Stimulated activated CD8-positive, alpha-beta memory T cell treated with anti-CD3 and anti-CD28 coated beads, Interleukin-12 subunit alpha, Interleukin-12 subunit beta, amount 100 ng/mL, for 1 hour (primary cell): ENCODE results near the gene GALNT17.

Experiments
- DNase-seq: peaks from one replicate; pipeline ENCODE4 v3.0.0-alpha.2; 2020; ENCODE audit warnings: low read depth

Gene GALNT17

DNA sequence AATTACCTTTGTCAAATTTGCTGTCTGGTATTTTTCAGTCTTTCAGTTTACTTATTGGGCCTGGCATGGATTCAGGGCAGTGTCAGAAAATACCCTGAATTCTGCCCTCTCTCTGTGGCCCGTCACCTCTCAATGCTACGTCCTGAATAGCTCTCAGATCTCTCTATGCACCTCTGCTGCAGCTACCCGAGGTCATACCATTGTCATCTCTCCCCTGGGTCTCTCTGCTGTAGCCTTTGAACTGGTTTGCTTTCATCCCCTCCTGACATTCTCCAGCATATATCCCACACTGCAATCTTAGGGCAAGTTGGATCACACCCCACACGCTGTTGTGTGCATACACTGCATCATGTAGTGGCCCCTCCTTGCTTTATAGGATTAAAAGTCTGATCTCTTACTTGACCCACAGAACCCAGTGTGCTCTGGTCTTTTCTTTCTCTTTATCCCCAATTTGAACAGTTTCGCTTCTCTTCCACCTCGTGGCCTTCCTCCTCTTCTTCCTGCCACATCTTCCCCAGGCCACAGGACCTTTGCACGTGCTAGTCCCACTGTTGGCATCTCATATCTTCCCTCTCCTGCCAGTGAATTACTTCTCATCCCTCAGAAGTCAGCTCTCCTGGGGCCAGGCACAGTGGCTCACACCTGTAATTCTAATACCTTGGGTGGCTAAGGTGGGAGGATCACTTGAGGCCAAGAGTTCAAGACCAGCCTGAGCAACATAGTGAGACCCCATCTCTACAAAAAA, 372.9 kb downstream of the GALNT17 start:
- no peak for DNase-seq

DNA sequence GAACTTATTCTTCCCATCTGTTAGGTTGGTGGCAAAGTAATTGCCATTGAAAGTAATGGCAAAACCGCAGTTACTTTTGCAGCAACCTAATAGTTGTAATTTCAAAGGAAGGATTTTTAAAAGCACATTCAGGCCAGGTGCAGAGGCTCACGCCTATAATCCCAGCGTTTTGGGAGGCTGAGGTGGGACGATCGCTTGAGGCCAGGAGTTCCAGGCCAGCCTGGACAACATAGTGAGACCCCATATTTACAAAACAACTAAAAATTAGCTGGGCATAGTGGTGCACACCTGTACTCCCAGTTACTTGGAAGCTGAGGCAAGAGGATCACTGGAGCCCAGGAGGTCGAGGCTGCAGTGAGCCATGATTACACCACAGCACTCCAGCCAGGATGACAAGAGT, 374.9 kb downstream of the GALNT17 start:
- no peak for DNase-seq

DNA sequence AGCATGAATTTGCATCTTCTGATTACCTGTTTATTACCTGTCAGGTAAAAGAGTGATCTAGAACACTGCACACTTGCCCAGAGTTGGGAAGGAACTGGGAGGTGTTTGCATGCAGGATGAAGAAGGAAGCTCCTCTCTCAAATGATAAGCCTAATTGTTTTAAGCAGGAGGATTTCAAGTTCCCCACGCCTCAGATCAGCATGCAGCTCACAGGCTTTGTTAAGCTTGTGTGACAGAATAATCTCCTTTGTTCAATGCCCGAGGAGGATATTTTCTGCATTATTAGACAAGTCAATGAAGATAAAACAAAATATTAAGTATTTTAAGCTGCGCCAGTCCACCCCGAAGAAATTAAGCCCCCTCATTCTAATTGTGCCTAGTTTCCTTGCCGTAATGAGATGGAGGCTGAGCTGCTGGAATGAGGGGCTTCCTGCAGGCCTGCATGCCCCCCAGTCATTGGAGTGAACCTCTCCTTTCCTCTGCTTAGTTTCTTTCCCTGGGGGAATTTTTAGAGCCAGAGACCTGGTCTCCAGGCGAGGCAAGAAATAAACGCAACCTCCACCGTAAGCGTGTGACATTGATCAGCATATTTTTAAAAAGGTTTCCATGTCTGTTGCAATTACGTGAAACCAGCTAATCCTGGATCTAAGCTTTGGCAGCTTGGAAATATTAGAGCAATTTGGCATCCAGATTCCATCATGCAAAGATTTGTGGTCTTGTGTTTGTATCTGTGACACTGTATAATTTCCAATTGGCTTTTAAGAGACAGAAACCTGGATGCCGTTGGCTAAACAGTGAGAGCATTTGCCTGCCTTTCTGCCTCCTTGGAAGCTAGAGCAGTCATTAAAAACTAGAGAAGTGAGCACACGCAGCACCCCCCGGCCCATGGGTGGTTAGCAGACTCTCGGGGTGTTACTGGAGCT, 376.0 kb downstream of the GALNT17 start:
- no peak for DNase-seq

DNA sequence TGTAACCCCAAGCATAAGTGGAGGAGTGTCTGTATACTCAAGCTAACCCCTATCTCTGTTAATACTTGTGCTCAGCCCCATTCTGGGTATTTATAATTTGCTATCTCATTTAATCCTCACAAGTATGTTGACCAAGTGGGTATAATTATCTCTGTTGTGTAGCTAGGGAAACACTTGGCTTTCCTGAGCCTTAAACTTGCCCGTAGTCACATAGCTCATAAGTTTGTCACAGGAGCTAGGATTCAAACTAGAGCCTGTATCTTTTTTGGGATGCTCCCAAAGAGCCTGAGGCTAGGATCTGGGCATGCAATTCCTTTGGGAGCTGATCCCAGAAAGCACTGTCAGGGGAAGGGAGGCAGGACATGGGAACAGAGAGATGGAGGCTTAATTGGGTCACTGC, 377.4 kb downstream of the GALNT17 start:
- no peak for DNase-seq

DNA sequence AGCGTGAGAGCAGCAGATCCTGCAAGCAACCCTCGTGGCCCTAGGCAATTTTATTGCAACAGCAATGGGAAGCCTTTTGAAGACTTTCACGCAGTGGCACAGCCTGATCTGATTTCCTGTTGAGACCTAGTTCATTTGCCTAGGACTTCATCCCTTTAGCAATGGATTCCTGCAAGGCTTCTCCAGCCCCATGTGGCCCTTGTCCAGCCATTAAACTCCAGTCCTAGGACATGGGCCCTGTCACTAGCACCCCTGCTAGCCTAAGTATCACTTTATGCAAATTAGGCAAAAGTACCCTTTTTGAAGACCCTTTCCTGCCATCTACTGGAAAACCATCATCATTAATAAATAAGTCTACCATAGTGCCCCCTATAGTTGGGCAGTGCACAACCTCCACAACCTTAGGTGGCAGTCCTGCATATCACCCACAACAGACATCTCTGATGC, 379.4 kb downstream of the GALNT17 start:
- DNase-seq = no peak

DNA sequence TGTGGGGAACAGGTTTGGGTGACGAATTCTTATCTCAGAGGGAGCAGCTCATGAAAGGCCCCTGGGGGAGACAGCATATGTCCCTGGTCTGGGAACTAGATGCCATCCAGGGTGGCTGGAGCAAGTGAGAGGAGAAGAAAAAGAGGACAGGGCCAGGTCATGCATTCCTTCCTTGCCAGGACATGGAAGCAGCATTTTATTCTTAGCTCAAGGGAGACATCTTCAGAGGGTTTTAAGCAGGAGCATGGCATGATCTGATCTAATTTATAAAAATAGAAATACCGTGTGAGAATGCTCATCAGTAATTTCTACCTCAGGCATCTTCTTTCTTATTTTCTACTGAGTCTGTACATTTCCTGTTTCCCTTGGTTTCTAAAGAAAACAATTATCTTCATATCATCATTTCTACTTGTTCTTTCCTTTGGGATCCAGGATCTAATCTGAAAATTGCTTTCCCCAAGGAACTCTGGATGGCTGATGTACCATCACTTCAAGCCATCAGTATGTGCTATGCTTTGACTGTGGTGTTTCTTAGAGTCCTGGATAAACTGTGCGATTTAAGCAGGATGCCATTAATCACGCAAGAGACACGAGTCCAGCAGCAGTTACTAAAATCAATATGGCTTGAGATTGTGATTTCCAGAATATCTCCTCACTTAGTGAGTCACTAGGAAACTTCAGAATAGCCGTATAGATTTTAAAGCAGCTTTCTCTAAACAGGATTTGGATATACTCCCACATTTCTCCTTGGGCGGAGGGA, 386.2 kb downstream of the GALNT17 start:
- no peak for DNase-seq

DNA sequence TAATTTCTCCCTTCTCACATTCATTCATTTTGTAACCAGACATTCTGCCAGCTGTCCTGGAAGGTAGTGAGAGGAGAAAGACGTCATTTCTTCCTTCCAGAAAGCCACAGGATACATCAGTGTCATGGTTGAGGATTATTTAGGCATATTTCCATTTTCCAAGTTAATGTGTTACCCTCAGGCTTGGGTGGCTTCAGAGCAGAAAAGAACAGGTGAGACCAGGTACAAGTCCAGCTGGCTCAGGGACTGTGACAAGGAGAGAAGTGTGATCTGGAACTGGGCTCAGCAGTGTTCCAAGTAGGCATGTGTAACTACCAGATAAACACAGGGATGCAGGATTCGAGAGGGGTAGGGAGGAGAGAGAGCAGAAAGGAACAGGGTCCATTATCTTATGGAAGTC, 386.9 kb downstream of the GALNT17 start:
- no peak for DNase-seq

DNA sequence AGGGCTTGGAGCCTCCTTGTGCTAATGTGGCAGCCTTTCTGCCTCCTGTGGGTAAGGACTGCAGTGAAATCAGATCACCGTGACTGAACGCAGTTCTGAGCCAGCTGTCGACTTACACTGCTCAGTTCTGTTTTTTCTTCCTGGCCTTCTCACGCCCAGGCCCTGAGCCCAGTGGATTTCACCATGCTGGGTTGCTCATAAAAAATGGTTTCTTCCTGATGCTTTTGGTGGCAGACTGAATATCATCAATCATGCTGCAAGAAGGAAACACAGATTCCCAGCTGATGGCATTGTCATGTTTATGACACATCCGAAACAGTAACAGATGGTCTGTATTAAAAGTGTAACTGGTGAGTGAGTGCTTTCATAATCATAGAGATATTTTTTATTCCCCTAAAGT, 389.6 kb downstream of the GALNT17 start:
- no peak for DNase-seq

DNA sequence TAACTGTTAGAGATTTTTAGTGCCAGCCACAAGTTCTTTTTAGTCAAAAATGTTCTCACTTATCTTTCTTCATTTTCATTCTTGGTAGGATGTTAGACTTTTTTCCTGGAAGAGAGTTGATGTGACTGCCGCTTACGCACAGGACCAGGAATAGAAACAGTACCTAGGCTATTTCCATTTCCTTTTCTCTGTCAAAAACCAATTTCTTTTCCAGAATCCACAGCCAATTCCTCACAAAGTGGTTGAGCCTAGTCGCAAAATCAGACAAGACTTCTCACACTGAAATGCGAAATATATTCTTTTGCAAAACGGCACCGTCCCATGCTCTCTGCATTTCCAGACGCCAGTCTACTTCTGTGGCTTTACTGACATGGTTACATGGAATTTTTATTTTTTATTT, 394.2 kb downstream of the GALNT17 start:
- DNase-seq = no peak

DNA sequence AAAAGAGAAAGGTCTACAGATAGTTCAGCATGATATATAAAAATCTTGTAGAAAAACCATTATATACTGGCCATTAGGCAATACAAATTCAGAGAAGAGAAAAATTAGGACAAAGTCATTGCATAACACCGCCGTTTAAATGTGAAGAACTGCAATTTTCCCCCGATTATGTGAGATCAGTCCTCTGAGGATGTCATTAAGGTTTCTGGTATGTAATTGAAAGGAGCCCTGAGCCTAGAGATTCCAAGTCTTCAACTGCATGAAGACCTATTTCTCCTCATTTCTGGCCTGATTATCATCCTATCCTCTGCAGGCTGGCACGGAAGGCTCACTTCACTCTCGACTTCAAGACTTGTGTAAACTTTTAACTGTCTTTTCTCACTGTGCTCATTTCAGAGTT, 395.3 kb downstream of the GALNT17 start:
- DNase-seq = no peak

DNA sequence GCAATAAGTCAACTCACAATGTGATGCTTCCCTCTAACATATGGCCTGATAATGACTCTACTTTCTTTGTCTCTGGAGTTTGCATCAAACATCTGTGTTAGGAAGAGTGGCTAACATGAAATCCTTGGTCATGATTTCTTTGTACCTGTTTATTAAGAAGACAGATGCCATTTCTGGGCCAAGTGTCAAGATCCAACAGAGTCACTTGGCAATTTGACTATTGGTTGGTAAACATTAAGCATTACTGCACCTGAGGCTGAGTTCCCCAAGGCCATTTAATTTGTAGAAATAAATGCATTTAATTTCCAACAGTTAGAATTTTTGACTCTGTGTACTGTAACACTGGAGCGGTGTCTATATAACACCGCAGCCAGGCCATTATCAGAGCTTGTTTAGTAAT, 403.7 kb downstream of the GALNT17 start:
- no peak for DNase-seq

DNA sequence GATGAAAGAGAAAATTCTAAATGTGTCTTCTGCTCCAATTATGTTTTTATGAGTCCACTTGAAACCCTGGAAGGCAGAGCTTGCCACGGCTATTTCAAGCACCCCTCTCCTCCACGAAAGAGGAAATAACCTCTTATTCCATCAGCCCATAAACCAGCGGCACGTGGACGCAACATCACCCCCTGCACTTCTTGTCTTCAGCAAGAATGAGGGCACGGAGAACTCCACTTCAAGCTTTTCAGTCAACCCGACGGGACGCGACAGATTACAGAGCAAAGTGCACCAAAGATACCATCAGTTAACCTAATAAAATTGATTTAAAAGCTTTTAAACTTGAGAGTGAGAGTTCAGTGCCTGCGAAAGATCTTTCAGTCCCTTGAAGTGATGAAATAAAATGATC, 406.3 kb downstream of the GALNT17 start:
- no peak for DNase-seq

DNA sequence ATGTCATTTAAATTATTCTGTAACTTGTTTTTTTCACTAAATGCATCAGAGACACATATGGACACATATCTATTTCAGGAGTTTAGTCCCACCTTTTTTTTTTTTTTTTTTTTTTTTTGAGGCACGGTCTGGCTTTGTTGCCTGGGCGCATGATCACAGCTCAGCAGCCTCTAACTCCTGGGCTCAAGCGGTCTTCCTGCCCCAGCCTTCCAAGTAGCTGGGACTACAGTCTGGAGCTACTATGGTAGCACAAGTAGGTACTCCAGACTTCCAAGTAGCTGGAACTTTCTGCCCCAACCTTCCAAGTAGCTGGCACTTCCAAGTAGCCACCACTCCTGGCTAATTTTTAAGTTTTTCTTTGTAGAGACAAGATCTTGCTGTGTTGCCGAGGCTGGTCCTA, 407.7 kb downstream of the GALNT17 start:
- DNase-seq = no peak

DNA sequence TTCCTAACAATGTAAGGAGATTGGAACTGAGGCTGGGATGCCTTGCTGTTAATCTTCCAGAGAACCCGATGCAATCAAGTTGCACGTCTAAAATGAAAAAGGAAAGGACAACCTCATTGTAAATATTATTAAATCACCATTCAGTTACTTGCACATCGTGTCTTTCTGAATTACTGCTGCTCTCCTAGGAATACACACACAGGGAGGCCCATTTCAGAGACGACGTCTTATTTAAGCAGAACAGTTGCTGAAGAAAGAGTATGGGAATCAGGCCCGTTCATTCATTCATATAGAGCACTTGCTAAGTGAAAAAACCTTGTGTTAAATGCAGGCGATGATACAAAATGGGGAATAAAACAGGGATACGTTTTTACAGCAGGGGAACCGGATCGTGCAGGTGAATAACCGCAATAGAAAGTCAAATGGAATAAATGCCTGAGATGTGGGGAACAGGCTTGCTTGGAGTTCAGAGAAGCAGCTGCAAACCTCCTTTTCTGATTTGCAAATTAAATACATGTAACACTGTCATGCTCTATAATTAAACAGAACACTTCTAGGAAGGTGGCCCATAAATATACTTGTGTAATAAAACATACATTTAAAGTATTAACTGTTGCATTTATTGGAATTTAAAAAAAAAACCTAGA, 409.9 kb downstream of the GALNT17 start:
- DNase-seq = no peak

DNA sequence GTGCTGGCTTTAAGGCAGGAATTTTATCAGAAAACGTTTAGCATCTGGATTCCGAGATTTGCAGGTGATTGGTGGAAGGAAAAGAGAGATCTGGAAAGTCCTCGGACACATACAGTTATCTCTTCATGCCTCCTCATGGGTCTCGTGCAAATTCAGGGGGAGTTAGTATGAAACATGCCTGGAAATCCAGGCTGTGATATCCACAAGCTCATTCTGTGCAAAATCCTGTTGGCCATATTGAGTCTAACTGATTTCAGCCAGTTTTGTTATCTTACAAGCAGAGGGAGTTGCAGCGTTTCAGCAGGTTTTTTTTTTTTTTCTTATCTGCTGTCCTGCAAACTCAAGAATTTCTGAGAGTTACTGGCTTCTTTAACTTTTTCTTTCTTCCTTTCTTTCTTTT, 411.5 kb downstream of the GALNT17 start:
- no peak for DNase-seq

DNA sequence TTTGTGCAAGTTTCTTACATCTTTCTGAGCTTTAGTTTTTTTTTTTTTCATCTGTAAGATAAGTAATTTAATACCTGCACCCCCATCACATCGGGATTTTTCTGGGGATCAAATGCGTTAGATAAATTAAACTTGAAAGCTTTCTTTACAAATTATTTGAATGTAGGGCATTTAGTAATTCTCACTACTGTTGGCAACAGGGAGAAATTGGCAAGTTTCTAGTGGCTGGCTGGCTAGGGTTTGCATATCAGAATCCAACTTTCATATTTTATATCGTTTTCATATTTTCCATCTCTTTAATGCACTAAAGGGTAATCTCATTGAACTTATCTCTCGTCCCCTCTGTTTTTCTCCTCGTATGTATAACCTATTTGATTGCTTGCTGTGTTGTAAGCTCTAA, 412.9 kb downstream of the GALNT17 start:
- no peak for DNase-seq

DNA sequence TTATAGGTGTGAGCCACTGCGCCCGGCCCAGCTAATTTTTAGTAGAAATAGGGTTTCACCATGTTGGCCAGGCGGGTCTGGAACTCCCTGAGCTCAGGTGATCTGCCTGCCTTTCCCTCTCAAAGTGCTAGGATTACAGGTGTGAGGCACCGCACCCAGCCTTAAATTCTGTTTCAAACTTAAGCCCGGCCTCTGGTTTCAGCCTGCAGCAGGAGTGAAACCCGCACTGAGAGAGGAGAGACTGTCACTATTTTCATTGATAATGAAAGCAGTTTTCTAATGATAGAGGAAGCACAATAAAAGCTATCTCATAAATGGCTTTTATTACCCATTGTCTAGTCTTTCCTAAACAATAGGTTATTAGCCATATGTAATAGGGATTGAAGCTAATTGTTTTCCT, 415.5 kb downstream of the GALNT17 start:
- DNase-seq = no peak

DNA sequence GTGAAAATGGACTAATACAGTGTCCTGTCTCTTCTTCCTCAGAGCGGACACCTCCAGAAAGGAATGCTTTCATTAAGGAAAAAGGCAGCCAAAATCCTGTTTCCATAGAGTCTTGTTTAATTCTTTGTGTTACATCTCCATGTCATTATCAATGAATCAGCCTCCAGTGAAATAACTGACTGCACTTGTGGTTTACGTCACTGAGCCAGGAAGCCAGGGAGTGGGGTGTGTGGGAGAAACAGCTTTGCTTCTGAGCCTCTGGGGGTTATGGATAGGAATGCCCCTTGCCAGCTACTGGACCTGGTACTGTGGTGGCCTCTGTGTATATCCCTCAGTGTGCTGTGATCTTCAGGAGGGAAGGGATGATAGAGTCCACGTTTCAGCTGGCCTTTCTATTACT, 416.8 kb downstream of the GALNT17 start:
- no peak for DNase-seq

DNA sequence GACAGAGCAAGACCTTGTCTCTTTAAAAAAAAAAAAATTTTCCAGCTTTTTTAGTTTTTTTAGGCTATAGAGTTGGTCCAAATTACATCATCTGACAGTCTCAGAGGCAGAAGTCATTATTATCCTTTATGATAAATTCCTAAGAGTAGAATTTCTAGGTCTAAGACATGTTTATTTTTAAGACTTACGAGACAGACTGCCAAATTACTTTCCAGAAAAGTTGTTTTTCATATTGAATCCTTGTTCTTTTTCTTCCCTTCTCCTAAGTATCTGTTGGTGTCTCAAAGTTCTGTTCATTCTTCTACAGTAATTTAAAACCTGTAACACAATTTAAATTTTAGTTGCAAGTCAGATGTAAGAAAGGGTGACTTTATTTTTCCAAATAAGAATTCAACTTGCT, 421.4 kb downstream of the GALNT17 start:
- no peak for DNase-seq

DNA sequence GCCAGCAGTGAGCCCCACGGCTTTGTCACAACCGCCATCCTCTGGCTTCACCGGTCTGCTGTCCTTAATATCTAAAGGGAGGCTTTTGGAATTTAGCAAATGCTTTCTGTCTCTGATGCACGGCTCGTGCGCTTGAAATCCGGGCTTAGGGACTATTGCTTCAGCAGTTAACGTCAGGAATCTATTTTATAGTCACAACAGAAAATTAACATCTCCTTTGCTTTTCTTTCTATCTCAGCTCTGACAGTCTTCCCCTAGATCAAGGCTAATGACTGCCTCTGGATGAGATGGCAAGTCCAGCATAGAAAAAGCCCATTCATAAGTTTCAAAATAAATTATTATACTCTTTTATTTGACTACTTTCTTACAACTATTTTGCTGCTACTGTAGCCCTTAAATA, 423.8 kb downstream of the GALNT17 start:
- no peak for DNase-seq

DNA sequence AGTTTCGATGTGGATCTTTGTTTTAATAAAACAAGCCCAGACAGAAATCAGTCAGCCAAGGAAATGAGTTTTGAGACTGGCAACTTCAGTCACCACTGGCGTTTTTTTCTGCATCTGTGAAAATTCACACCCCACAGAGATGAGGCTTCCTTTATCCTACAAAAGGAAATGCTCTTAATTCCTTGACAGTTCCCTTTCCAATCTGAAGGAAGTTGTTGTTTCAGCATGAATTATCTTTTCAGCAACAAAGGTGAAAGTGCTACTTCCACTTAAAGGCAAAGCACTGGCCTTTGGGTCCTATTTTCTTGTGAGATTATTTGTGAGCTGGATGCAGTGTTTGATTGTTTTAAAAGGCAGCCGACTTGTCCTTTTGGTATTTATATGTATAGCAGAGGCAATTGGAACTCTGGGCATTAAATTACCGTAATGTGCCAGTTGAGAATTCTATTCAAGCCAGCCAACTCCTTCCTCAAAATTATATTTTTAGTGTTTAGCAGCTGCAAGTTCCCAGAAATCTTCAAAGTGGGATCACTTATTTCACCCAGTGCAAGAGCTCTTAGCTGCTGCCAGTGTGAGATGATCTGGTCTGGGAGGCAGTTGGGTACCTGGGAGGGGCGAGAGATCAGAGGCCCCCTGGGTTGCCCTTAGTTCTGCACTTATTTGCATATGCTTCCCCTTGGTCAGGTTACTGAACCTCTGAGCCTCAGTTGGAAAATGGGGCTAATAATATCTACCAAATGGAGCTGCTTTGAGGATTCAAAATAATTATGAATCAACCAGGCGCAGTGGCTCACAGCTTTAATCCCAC, 427.1 kb downstream of the GALNT17 start:
- DNase-seq = no peak
